Liver (tissue), 3 donors: Measurements from ENCODE around the gene IL24.
A peak's percentile ranks its signal among the peaks of the same experiment; 100 is the strongest.

ENCODE experiments used
- JUND ChIP-seq, 2 donors: IDR thresholded peaks; 2 replicates each; pipeline ENCODE4 v1.6.1; 2016; ENCODE audit warnings: antibody characterized with exemption in 2 of 2
- YY1 ChIP-seq: IDR thresholded peaks from 2 replicates; pipeline ENCODE4 v1.6.1; 2016; ENCODE audit warnings: antibody characterized with exemption, mild to moderate bottlenecking
- TF ChIP-seq, protein P1 (sequence below): fragments of 150-350 bp; IDR thresholded peaks from 2 replicates; pipeline ENCODE4 v1.5.1; 2017; ENCODE audit warnings: improper control_type of control experiment, low read depth, low read length; ENCODE audit not compliant: missing input control
- TF ChIP-seq, protein P2 (sequence below): IDR thresholded peaks from 2 replicates; pipeline ENCODE4 v1.6.1; 2016; ENCODE audit warnings: antibody characterized with exemption, mild to moderate bottlenecking
- donor health status: healthy.
- donor health status: healthy.

DNA sequence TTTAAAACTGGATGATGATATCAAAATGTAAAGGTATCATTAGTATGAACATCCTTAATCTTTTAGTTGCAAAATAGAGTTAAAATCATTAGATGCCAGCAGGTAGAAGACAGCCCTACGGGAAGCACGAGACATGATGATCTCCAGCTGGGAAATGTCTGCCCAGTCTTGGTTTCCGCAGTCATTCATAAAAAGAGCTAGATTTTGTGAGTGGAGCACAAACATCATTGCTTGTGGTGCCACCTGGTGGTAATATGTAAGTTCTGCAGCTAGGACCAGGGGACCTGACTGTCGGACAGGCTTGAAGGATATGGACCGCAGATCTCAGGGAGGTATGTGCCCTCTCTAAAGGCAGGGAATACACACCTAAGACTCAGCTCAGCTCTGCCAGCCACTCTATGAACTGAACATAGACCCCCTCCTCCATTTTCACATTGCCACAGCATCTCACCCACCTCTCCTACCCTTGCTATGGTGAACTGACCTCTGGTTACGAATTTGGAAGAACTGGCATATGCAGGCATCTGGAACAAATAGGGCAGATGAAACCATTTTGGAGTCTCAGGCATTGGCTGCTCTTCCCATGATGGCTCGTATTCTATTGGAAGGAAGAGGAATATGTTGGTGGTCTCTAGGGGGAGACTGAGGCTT lies 15.3 kb downstream of the IL24 start:
- TF ChIP-seq, protein P1, sequence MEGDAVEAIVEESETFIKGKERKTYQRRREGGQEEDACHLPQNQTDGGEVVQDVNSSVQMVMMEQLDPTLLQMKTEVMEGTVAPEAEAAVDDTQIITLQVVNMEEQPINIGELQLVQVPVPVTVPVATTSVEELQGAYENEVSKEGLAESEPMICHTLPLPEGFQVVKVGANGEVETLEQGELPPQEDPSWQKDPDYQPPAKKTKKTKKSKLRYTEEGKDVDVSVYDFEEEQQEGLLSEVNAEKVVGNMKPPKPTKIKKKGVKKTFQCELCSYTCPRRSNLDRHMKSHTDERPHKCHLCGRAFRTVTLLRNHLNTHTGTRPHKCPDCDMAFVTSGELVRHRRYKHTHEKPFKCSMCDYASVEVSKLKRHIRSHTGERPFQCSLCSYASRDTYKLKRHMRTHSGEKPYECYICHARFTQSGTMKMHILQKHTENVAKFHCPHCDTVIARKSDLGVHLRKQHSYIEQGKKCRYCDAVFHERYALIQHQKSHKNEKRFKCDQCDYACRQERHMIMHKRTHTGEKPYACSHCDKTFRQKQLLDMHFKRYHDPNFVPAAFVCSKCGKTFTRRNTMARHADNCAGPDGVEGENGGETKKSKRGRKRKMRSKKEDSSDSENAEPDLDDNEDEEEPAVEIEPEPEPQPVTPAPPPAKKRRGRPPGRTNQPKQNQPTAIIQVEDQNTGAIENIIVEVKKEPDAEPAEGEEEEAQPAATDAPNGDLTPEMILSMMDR = peak; percentile 94
- TF ChIP-seq, protein P2, sequence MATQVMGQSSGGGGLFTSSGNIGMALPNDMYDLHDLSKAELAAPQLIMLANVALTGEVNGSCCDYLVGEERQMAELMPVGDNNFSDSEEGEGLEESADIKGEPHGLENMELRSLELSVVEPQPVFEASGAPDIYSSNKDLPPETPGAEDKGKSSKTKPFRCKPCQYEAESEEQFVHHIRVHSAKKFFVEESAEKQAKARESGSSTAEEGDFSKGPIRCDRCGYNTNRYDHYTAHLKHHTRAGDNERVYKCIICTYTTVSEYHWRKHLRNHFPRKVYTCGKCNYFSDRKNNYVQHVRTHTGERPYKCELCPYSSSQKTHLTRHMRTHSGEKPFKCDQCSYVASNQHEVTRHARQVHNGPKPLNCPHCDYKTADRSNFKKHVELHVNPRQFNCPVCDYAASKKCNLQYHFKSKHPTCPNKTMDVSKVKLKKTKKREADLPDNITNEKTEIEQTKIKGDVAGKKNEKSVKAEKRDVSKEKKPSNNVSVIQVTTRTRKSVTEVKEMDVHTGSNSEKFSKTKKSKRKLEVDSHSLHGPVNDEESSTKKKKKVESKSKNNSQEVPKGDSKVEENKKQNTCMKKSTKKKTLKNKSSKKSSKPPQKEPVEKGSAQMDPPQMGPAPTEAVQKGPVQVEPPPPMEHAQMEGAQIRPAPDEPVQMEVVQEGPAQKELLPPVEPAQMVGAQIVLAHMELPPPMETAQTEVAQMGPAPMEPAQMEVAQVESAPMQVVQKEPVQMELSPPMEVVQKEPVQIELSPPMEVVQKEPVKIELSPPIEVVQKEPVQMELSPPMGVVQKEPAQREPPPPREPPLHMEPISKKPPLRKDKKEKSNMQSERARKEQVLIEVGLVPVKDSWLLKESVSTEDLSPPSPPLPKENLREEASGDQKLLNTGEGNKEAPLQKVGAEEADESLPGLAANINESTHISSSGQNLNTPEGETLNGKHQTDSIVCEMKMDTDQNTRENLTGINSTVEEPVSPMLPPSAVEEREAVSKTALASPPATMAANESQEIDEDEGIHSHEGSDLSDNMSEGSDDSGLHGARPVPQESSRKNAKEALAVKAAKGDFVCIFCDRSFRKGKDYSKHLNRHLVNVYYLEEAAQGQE = no peak
- TF ChIP-seq YY1 = no peak
- TF ChIP-seq JUND (IDR thresholded peaks at IDR 0.05) = no peak
